ENCODE measurements around the gene EEF1G. TPM values are rescaled to one million over a fixed set of nuclear protein-coding genes. Genes with fewer than 3 reads are reported as not detected.
"Not testable (repeated sequence)": the region's sequence is repeated elsewhere in the genome, so short reads cannot be mapped to it uniquely, and the experiment has no call there.

Gene EEF1G
- total and polyA plus RNA-seq, 9 donors: 2,985 to 3,686 (median 3,409) TPM

GRCh38 chr11:62579252-62579651 lies 5.6 kb upstream of the EEF1G start:
- no CpG with 5 or more reads among the region's 2 CpGs for WGBS (ENCODE audit: insufficient coverage)
- no peak for DNase-seq
- Histone ChIP-seq H3K36me3 (ENCODE audit: control insufficient read depth, insufficient read depth, low read length) (peaks cover 54% of the 10 kb centered on the region), H3K9me3 (replicated peaks; ENCODE audit: control insufficient read depth, low read depth, low read length) (no peaks in the 10 kb centered on the region), H3K4me1 (ENCODE audit: control insufficient read depth, insufficient read depth, low read length) (peaks cover 19% of the 10 kb centered on the region), H3K27ac (ENCODE audit: low read length) (no peak overlapping the region), H3K27me3 (ENCODE audit: control insufficient read depth, insufficient read depth, low read length) (no peaks in the 10 kb centered on the region), H3K4me3 (ENCODE audit: low read length) (no peak overlapping the region)

GRCh38 chr11:62578541-62578940 lies 4.8 kb upstream of the EEF1G start:
- Histone ChIP-seq H3K36me3 (ENCODE audit: control insufficient read depth, insufficient read depth, low read length) (peaks cover 51% of the 10 kb centered on the region), H3K9me3 (replicated peaks; ENCODE audit: control insufficient read depth, low read depth, low read length) (no peaks in the 10 kb centered on the region), H3K27me3 (ENCODE audit: control insufficient read depth, insufficient read depth, low read length) (no peaks in the 10 kb centered on the region), H3K4me1 (ENCODE audit: control insufficient read depth, insufficient read depth, low read length) (peaks cover 19% of the 10 kb centered on the region), H3K4me3 (ENCODE audit: low read length) (no peak overlapping the region), H3K27ac (ENCODE audit: low read length) (no peak overlapping the region)
- no peak for DNase-seq
- 98% methylated on average over 10 of the region's 11 CpGs for WGBS (ENCODE audit: insufficient coverage)

- H3K36me3 ChIP-seq (ENCODE audit: control insufficient read depth, insufficient read depth, low read length): peaks cover 47% of the 10 kb centered on the region
- H3K4me1 ChIP-seq (ENCODE audit: control insufficient read depth, insufficient read depth, low read length): peaks cover 23% of the 10 kb centered on the region
- peak overlapping the region; percentile 86 for H3K27ac ChIP-seq (ENCODE audit: low read length)
- WGBS (ENCODE audit: insufficient coverage): 66% methylated on average over 8 of the region's 12 CpGs
- no peak overlapping the region for H3K4me3 ChIP-seq (ENCODE audit: low read length)
- H3K27me3 ChIP-seq (ENCODE audit: control insufficient read depth, insufficient read depth, low read length): no peaks in the 10 kb centered on the region
- DNase-seq: peak; percentile 69
- H3K9me3 ChIP-seq (replicated peaks; ENCODE audit: control insufficient read depth, low read depth, low read length): no peaks in the 10 kb centered on the region
Observed at GRCh38 chr11:62577046-62577714, 3.5 kb upstream of the EEF1G start.

- H3K4me1 ChIP-seq (ENCODE audit: control insufficient read depth, insufficient read depth, low read length): peaks cover 26% of the 10 kb centered on the region
- no peak for DNase-seq
- peak overlapping the region; percentile 86 for H3K27ac ChIP-seq (ENCODE audit: low read length)
- H3K36me3 ChIP-seq (ENCODE audit: control insufficient read depth, insufficient read depth, low read length): peaks cover 50% of the 10 kb centered on the region
- no peaks in the 10 kb centered on the region for H3K9me3 ChIP-seq (replicated peaks; ENCODE audit: control insufficient read depth, low read depth, low read length)
- 78% methylated on average over 13 of the region's 14 CpGs for WGBS (ENCODE audit: insufficient coverage)
- no peak overlapping the region for H3K4me3 ChIP-seq (ENCODE audit: low read length)
- H3K27me3 ChIP-seq (ENCODE audit: control insufficient read depth, insufficient read depth, low read length): no peaks in the 10 kb centered on the region
Observed at GRCh38 chr11:62575837-62576236, 2.1 kb upstream of the EEF1G start.

GRCh38 chr11:62575156-62575555 lies 1.5 kb upstream of the EEF1G start:
- peak; percentile 41 for DNase-seq
- H3K4me1 ChIP-seq (ENCODE audit: control insufficient read depth, insufficient read depth, low read length): peaks cover 26% of the 10 kb centered on the region
- peak overlapping the region; percentile 98 for H3K27ac ChIP-seq (ENCODE audit: low read length)
- peak overlapping the region; percentile 73 for H3K4me3 ChIP-seq (ENCODE audit: low read length)
- no peaks in the 10 kb centered on the region for H3K9me3 ChIP-seq (replicated peaks; ENCODE audit: control insufficient read depth, low read depth, low read length)
- H3K27me3 ChIP-seq (ENCODE audit: control insufficient read depth, insufficient read depth, low read length): no peaks in the 10 kb centered on the region
- whole genome bisulfite sequencing (ENCODE audit: insufficient coverage): 32% methylated on average over 16 of the region's 17 CpGs
- peaks cover 55% of the 10 kb centered on the region for H3K36me3 ChIP-seq (ENCODE audit: control insufficient read depth, insufficient read depth, low read length)

- Histone ChIP-seq H3K27ac (ENCODE audit: low read length) (peak overlapping the region; percentile 98), H3K4me3 (ENCODE audit: low read length) (peak overlapping the region; percentile 73), H3K4me1 (ENCODE audit: control insufficient read depth, insufficient read depth, low read length) (peaks cover 26% of the 10 kb centered on the region), H3K36me3 (ENCODE audit: control insufficient read depth, insufficient read depth, low read length) (peaks cover 56% of the 10 kb centered on the region), H3K27me3 (ENCODE audit: control insufficient read depth, insufficient read depth, low read length) (no peaks in the 10 kb centered on the region), H3K9me3 (replicated peaks; ENCODE audit: control insufficient read depth, low read depth, low read length) (no peaks in the 10 kb centered on the region)
- peak; percentile 81 for DNase-seq
- 0% methylated on average over 32 of the region's 33 CpGs for WGBS (ENCODE audit: insufficient coverage)
Observed at GRCh38 chr11:62574363-62575071, 826 bp upstream of the EEF1G start.

GRCh38 chr11:62573006-62573591 lies 592 bp downstream of the EEF1G start:
- peaks cover 26% of the 10 kb centered on the region for H3K4me1 ChIP-seq (ENCODE audit: control insufficient read depth, insufficient read depth, low read length)

GRCh38 chr11:62572431-62572830 lies 1.3 kb downstream of the EEF1G start:
- Histone ChIP-seq H3K4me1 (ENCODE audit: control insufficient read depth, insufficient read depth, low read length) (peaks cover 26% of the 10 kb centered on the region), H3K27ac (ENCODE audit: low read length) (peak overlapping the region; percentile 92), H3K36me3 (ENCODE audit: control insufficient read depth, insufficient read depth, low read length) (peaks cover 57% of the 10 kb centered on the region), H3K4me3 (ENCODE audit: low read length) (peak overlapping the region; percentile 91), H3K27me3 (ENCODE audit: control insufficient read depth, insufficient read depth, low read length) (no peaks in the 10 kb centered on the region), H3K9me3 (replicated peaks; ENCODE audit: control insufficient read depth, low read depth, low read length) (no peaks in the 10 kb centered on the region)
- WGBS (ENCODE audit: insufficient coverage): 75% methylated on average over 7 of the region's 12 CpGs
- DNase-seq: no peak

More at GRCh38 chr11:62573006-62573591, 592 bp downstream of the EEF1G start:
- H3K27ac ChIP-seq (ENCODE audit: low read length): peak overlapping the region; percentile 92
- no peak for DNase-seq
- WGBS (ENCODE audit: insufficient coverage): 0% methylated on average over 33 of the region's 33 CpGs
- H3K9me3 ChIP-seq (replicated peaks; ENCODE audit: control insufficient read depth, low read depth, low read length): no peaks in the 10 kb centered on the region
- peak overlapping the region; percentile 91 for H3K4me3 ChIP-seq (ENCODE audit: low read length)
- peaks cover 56% of the 10 kb centered on the region for H3K36me3 ChIP-seq (ENCODE audit: control insufficient read depth, insufficient read depth, low read length)
- H3K27me3 ChIP-seq (ENCODE audit: control insufficient read depth, insufficient read depth, low read length): no peaks in the 10 kb centered on the region

- not testable (repeated sequence) for H3K27ac ChIP-seq (ENCODE audit: low read length); DNase-seq; H3K27me3 ChIP-seq (ENCODE audit: control insufficient read depth, insufficient read depth, low read length); H3K9me3 ChIP-seq (replicated peaks; ENCODE audit: control insufficient read depth, low read depth, low read length); H3K4me3 ChIP-seq (ENCODE audit: low read length)
- WGBS (ENCODE audit: insufficient coverage): 96% methylated on average over 3 of the region's 5 CpGs
- peaks cover 57% of the 10 kb centered on the region for H3K36me3 ChIP-seq (ENCODE audit: control insufficient read depth, insufficient read depth, low read length)
- peaks cover 26% of the 10 kb centered on the region for H3K4me1 ChIP-seq (ENCODE audit: control insufficient read depth, insufficient read depth, low read length)
Observed at GRCh38 chr11:62571493-62571892, 2.2 kb downstream of the EEF1G start.

- not testable (repeated sequence) for H3K9me3 ChIP-seq (replicated peaks; ENCODE audit: control insufficient read depth, low read depth, low read length); H3K4me3 ChIP-seq (ENCODE audit: low read length); DNase-seq; H3K27ac ChIP-seq (ENCODE audit: low read length); H3K27me3 ChIP-seq (ENCODE audit: control insufficient read depth, insufficient read depth, low read length)
- Histone ChIP-seq H3K36me3 (ENCODE audit: control insufficient read depth, insufficient read depth, low read length) (peaks cover 57% of the 10 kb centered on the region), H3K4me1 (ENCODE audit: control insufficient read depth, insufficient read depth, low read length) (peaks cover 20% of the 10 kb centered on the region)
- 94% methylated on average over 2 of the region's 5 CpGs for WGBS (ENCODE audit: insufficient coverage)
Observed at GRCh38 chr11:62570903-62571302, 2.8 kb downstream of the EEF1G start.

Measured in muscle of leg (tissue), 11 donors.